ENCODE results near the gene BMPER. TPM values are rescaled to one million over a fixed set of nuclear protein-coding genes. Genes with fewer than 3 reads are reported as not detected.
A peak's percentile ranks its signal among the peaks of the same experiment; 100 is the strongest.

The BMPER gene
- polyA plus RNA-seq, 1 of the 3 experiments (the other 2 are of a cell fraction) = 20.0 TPM

- POLR2A ChIA-PET = no interaction called here
- no peak for DNase-seq
- H3K4me2 ChIP-seq = peak overlapping the region; percentile 25; the same call in 1 of the 2 replicates
Measured at GRCh38 chr7:33965183-33965744, 59.9 kb downstream of the BMPER start.

DNA sequence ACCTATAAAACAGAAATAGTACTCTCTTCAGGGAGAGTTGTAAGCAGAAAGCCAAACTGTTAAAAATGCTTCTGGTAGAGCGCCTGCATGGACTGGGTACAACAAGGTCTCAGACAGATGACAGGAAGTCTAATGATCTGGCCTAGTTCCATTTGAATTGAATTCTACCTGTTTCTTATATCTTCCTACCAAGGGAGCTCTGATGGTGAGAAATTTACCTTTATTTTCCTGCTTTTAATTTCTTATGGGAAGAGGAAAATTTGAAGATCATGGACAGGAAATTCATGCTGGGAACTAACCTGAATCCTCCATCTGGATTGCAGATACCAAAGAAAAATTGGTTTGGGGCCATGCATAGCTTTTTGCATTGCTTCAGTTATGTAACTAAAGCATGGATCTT lies 63.3 kb downstream of the BMPER start:
- Histone ChIP-seq H3K4me1 (ENCODE audit: control insufficient read depth in 1 of 2, insufficient read depth in 2 of 2, low read depth in 1 of 2, low read length in 1 of 2) (peaks cover 4 to 5% of the 10 kb centered on the region in 2 experiments; a peak in 3 of 4 replicates), H3K9ac (no peak overlapping the region), H3K4me2 (no peak overlapping the region), H3K36me3 (replicated peaks in 1 of 2; ENCODE audit: control insufficient read depth in 1 of 2, insufficient read depth in 2 of 2, low read length in 1 of 2) (no peaks in the 10 kb centered on the region), H3K9me3 (no peaks in the 10 kb centered on the region), H3F3A (replicated peaks; ENCODE audit: insufficient read depth) (no peaks in the 10 kb centered on the region), H2AFZ (ENCODE audit: low read depth) (no peak overlapping the region), H3K9me2 (no peaks in the 10 kb centered on the region), H3K4me3 (ENCODE audit: low read depth in 2 of 2, low read length in 1 of 2) (no peak overlapping the region), H3K79me2 (ENCODE audit: insufficient read depth) (no peaks in the 10 kb centered on the region), H3K27ac (ENCODE audit: low read depth in 2 of 2, low read length in 1 of 2) (no peak overlapping the region), H4K20me1 (ENCODE audit: insufficient read depth) (no peaks in the 10 kb centered on the region), H3K27me3 (ENCODE audit: insufficient read depth) (no peaks in the 10 kb centered on the region)
- DNase-seq = no peak
- ChIA-PET POLR2A (no interaction called here), CTCF (interaction anchor here (0.6 kb wide), 1 partner anchor 47 kb away, joined by 3 read pairs; no protein-coding TSS in a partner anchor)
- WGBS (ENCODE audit: low lambda C conversion rate) = 88% methylated on average over 1 of the region's 1 CpG
- TF ChIP-seq, protein P1, sequence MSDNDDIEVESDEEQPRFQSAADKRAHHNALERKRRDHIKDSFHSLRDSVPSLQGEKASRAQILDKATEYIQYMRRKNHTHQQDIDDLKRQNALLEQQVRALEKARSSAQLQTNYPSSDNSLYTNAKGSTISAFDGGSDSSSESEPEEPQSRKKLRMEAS (IDR thresholded peaks at IDR 0.05; ENCODE audit: low read depth) = no peak
- TF ChIP-seq MXI1 (IDR thresholded peaks at IDR 0.05; ENCODE audit: low read depth, low read length) (no peak), TAF1 (IDR thresholded peaks at IDR 0.05; ENCODE audit: borderline replicate concordance, low read depth, low read length) (no peak), ELF1 (IDR thresholded peaks at IDR 0.05) (no peak), EP300 (IDR thresholded peaks at IDR 0.05; ENCODE audit: borderline replicate concordance in 1 of 2, low read depth in 1 of 2, low read length in 1 of 2) (no peak), FOXM1 (IDR thresholded peaks at IDR 0.05; ENCODE audit: low read depth) (no peak), CTCF (IDR thresholded peaks at IDR 0.05) (no peak), NFIC (IDR thresholded peaks at IDR 0.05; ENCODE audit: borderline replicate concordance) (no peak), RXRA (IDR thresholded peaks at IDR 0.05; ENCODE audit: borderline replicate concordance, low read depth) (no peak), SMC3 (IDR thresholded peaks at IDR 0.05; ENCODE audit: low read depth, low read length) (no peak)
- TF ChIP-seq, protein P2, sequence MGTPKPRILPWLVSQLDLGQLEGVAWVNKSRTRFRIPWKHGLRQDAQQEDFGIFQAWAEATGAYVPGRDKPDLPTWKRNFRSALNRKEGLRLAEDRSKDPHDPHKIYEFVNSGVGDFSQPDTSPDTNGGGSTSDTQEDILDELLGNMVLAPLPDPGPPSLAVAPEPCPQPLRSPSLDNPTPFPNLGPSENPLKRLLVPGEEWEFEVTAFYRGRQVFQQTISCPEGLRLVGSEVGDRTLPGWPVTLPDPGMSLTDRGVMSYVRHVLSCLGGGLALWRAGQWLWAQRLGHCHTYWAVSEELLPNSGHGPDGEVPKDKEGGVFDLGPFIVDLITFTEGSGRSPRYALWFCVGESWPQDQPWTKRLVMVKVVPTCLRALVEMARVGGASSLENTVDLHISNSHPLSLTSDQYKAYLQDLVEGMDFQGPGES (IDR thresholded peaks at IDR 0.05; ENCODE audit: low read depth, low read length) = no peak
- TF ChIP-seq, protein P3, sequence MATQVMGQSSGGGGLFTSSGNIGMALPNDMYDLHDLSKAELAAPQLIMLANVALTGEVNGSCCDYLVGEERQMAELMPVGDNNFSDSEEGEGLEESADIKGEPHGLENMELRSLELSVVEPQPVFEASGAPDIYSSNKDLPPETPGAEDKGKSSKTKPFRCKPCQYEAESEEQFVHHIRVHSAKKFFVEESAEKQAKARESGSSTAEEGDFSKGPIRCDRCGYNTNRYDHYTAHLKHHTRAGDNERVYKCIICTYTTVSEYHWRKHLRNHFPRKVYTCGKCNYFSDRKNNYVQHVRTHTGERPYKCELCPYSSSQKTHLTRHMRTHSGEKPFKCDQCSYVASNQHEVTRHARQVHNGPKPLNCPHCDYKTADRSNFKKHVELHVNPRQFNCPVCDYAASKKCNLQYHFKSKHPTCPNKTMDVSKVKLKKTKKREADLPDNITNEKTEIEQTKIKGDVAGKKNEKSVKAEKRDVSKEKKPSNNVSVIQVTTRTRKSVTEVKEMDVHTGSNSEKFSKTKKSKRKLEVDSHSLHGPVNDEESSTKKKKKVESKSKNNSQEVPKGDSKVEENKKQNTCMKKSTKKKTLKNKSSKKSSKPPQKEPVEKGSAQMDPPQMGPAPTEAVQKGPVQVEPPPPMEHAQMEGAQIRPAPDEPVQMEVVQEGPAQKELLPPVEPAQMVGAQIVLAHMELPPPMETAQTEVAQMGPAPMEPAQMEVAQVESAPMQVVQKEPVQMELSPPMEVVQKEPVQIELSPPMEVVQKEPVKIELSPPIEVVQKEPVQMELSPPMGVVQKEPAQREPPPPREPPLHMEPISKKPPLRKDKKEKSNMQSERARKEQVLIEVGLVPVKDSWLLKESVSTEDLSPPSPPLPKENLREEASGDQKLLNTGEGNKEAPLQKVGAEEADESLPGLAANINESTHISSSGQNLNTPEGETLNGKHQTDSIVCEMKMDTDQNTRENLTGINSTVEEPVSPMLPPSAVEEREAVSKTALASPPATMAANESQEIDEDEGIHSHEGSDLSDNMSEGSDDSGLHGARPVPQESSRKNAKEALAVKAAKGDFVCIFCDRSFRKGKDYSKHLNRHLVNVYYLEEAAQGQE (IDR thresholded peaks at IDR 0.05; ENCODE audit: low read depth, low read length) = no peak

More at GRCh38 chr7:33965183-33965744, 59.9 kb downstream of the BMPER start:
- H3K4me1 ChIP-seq (ENCODE audit: control insufficient read depth in 1 of 2, insufficient read depth in 2 of 2, low read depth in 1 of 2, low read length in 1 of 2) = peaks cover 0 to 5% of the 10 kb centered on the region in 2 experiments; a peak in 2 of 4 replicates
- peak overlapping the region; percentile 7; the same call in 1 of the 2 replicates for H2AFZ ChIP-seq (ENCODE audit: low read depth)
- H3K4me3 ChIP-seq (ENCODE audit: low read depth in 2 of 2, low read length in 1 of 2) = no peak overlapping the region; a peak in 1 of 4 replicates
- TF ChIP-seq GABPA (IDR thresholded peaks at IDR 0.05; ENCODE audit: low read depth) (no peak), TCF12 (IDR thresholded peaks at IDR 0.05) (0 out of 2 replicates have a peak, but pooled peaks have one; percentile 22), FOXJ3 (CRISPR knock-in tag; IDR thresholded peaks at IDR 0.05) (no peak)
- TF ChIP-seq, protein P3 (IDR thresholded peaks at IDR 0.05; ENCODE audit: low read depth, low read length) = no peak
- 72% methylated on average over 2 of the region's 2 CpGs for WGBS (ENCODE audit: low lambda C conversion rate)
- no peak overlapping the region for H3K9ac ChIP-seq
- CTCF ChIA-PET = no interaction called here
- no peaks in the 10 kb centered on the region for H3K79me2 ChIP-seq (ENCODE audit: insufficient read depth)
- peak overlapping the region in 1 of 2 experiments; percentile 48; a peak in 3 of 4 replicates for H3K27ac ChIP-seq (ENCODE audit: low read depth in 2 of 2, low read length in 1 of 2)
- no peaks in the 10 kb centered on the region for H3K36me3 ChIP-seq (replicated peaks in 1 of 2; ENCODE audit: control insufficient read depth in 1 of 2, insufficient read depth in 2 of 2, low read length in 1 of 2)
- H3K27me3 ChIP-seq (ENCODE audit: insufficient read depth) = no peaks in the 10 kb centered on the region
- no peaks in the 10 kb centered on the region for H3K9me2 ChIP-seq
- no peaks in the 10 kb centered on the region for H3K9me3 ChIP-seq
- H4K20me1 ChIP-seq (ENCODE audit: insufficient read depth) = no peaks in the 10 kb centered on the region
- H3F3A ChIP-seq (replicated peaks; ENCODE audit: insufficient read depth) = no peaks in the 10 kb centered on the region
